DND-41 (cell line): Measurements from ENCODE around the gene UBFD1.

ENCODE experiments used
- EZH2 ChIP-seq: IDR thresholded peaks from 3 replicates; pipeline ENCODE4 v1.6.1; 2012; ENCODE audit warnings: borderline replicate concordance, low read depth, mild to moderate bottlenecking, moderate library complexity, low read length, inconsistent platforms; ENCODE audit not compliant: severe bottlenecking
- TF ChIP-seq, protein P1 (sequence below): IDR thresholded peaks from 2 replicates; pipeline ENCODE4 v1.5.1; 2012; ENCODE audit warnings: borderline replicate concordance, low read length, moderate library complexity, mild to moderate bottlenecking; ENCODE audit not compliant: poor library complexity, severe bottlenecking; ENCODE audit errors: extremely low read depth

DNA sequence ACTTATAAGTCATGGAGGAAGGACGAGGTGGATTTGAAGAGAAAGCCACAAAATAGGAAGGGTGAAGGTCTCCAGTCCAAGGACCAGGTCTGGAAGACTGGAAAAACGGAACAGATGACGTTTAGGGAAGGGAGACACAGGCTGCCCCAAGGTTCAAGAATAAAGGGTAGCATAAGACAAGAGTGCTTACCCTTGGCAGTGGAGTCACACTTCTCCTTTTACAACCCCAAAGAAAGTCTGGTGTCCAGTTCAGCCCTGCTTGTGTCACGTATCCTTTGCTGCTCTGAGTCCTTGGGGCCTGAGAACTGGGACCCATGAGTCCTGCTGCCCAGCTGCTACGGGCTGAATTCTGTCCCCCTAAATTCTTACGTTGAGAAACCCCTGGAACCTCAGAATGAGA lies 34.2 kb upstream of the UBFD1 start:
- TF ChIP-seq, protein P1, sequence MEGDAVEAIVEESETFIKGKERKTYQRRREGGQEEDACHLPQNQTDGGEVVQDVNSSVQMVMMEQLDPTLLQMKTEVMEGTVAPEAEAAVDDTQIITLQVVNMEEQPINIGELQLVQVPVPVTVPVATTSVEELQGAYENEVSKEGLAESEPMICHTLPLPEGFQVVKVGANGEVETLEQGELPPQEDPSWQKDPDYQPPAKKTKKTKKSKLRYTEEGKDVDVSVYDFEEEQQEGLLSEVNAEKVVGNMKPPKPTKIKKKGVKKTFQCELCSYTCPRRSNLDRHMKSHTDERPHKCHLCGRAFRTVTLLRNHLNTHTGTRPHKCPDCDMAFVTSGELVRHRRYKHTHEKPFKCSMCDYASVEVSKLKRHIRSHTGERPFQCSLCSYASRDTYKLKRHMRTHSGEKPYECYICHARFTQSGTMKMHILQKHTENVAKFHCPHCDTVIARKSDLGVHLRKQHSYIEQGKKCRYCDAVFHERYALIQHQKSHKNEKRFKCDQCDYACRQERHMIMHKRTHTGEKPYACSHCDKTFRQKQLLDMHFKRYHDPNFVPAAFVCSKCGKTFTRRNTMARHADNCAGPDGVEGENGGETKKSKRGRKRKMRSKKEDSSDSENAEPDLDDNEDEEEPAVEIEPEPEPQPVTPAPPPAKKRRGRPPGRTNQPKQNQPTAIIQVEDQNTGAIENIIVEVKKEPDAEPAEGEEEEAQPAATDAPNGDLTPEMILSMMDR = no peak
- TF ChIP-seq EZH2 = no peak
